HG03378 (cell line): ENCODE data around the gene ABCG2.
"Not testable (repeated sequence)": the region's sequence is repeated elsewhere in the genome, so short reads cannot be mapped to it uniquely, and the experiment has no call there.

Source experiments
- ATAC-seq: cut with Tn5 transposase; IDR thresholded peaks from one replicate; pipeline ENCODE4 v1.9.1; 2021; ENCODE audit warnings: mild to moderate bottlenecking, moderate library complexity; ENCODE audit not compliant: unreplicated experiment

ABCG2 gene

DNA sequence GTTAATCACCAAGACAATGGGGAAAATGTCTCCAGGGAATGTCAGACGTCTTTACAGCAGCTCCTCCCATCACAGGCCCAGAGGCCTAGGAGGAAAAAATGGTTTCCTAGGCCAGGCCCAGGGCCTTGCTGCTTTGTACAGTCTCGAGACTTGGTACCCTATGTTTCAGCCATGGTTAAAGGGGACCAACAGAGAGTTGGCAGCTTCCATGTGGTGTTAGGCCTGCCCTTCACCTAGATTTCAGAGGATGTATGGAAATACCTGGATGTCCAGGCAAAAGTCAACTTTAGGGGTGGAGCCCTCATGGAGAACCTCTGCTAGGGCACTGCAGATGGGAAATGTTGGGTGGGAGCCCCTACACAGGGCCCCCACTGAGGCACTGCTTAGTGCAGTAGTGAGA lies 38.5 kb downstream of the ABCG2 start:
- no peak for ATAC-seq

DNA sequence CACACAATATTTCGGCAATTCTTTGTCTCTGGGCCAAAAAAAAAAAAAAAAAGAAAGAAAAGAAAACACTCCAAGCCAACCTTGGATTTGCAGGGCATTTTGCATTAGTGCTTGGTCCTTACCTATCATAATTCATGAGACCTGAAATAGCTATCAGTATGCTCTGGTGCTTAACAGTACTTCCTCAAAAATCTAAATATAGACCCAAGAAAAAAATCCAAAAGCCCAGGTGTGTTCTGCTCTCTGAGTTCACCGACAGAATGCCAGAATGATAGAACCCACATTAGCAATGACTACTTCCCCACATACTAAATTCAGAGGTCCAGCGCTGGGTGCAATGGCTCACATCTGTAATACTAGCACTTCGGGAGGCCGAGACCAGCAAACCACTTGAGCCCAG lies 42.9 kb downstream of the ABCG2 start:
- ATAC-seq: no peak

DNA sequence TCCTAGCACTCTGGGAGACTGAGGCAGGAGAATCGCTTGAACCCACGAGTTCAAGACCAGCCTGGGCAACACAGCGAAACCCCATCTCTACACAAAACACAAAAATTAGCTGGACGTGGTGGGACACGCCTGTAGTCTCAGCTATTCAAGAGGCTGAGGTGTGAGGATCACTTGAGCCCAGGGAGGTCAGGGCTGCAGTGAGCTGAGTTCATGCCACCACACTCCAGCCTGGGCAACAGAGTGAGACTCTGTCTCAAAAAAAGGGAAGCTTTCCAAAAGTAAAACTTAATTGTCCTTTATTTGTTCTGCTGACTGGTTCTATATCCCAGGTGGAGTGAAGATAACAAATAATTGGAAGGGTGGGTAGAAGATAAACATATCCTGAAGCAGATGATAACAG lies 45.6 kb downstream of the ABCG2 start:
- ATAC-seq: no peak

DNA sequence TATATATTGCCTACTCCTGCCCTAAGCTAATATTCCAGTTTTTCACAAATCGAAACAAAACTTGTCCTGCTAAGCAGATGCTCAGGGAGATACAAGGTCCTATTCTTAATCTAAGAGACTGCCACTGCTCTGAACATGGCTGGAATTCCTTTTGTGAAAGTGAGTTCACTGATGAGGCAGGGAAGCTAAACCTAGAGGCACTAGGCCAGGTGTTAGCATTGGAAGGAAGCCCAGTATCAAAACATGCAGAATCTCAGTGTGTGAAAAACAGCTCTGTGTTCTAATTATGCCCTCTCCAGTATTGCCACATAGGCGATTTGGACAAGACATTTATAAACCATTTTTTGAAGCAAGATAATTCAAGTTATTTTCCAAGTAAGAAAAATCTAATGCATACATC lies 47.6 kb downstream of the ABCG2 start:
- ATAC-seq: no peak

DNA sequence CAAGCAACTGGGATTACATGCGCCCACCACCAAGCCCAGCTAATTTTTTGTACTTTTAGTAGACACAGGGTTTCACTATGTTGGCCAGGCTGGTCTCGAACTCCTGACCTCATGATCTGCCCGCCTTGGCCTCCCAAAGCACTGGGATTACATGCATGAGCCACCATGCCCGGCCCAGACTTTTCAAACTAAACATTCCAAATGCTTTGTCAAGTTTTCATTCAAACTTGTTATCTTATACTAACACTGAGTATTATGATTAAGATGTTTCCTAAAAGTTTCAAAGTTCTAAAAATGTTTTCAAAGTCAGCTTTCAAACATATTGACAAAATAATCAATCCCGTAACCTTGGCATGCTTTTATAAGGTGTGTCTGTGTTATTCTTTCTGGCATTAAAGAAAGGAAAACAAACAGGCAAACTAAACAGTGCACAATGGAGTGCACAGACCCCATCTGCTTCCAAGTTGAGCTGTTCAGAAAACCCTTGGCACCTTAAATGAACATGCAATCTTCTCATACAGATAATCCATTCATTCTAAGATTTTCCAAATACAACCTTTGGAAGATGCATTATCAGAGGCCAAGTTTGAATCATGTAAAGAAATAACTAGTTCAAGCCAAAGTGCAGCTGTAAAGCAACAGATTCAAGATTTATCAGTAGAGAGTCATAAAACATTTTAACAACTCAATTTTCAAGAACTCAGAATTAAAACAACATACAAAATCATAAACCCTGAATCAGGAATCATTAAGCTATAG lies 49.1 kb downstream of the ABCG2 start:
- no peak for ATAC-seq

DNA sequence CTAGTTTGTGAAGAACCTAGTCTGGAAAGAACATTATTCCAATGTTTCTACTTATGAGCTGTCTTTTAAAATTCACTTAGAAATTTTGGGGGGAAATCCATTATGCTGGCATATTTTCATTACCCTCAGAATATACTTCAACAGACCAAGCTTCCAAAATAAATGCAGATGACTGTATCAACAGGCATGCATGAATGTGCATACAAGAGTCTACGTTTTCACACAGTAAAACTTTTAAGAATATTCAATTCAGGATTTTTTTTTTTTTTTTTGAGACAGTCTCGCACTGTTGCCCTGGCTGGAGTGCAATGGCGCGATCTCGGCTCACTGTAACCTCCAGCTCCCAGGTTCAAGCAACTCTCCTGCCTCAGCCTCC lies 49.7 kb downstream of the ABCG2 start:
- ATAC-seq: no peak

GRCh38 chr4:88108108-88108465 lies 50.4 kb downstream of the ABCG2 start:
- not testable (repeated sequence) for ATAC-seq

GRCh38 chr4:88107406-88108107 lies 50.9 kb downstream of the ABCG2 start:
- ATAC-seq: no peak

DNA sequence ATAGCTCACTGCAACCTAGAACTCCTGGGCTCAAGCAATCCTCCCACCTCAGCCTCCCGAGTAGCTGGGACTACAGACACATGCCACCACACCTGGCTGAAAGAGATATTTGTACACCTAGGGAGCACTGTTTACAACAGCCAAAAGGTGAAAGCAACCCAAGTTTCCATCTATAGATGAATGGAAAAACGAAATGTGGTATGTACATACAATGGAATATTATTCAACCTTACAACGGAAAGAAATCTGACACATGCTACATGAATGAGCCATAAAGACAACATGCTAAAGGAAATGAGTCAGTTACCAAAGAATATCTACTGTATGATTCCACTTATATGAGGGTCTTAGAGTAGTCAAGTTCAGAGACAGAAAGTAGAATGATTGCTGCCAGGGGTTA lies 52.2 kb downstream of the ABCG2 start:
- ATAC-seq: no peak

GRCh38 chr4:88104902-88105610 lies 53.4 kb downstream of the ABCG2 start:
- ATAC-seq: no peak

DNA sequence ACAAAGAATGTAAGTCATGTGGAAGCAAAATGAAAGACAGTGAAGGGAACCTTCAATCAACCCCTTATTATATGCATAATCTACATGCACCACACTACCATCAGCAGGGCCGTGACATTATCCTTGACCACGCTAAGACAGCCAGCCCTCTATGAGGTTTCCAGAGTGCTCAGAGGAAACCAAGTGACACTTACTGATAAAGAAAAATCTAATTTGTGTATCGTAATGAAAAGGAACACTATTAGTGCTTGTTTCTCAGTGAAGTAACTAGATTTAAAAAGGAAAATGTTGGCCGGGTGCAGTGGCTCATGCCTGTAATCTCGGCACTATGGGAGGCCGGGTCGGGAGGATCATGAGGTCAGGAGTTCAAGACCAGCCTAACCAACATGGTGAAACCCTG lies 56.4 kb downstream of the ABCG2 start:
- no peak for ATAC-seq

DNA sequence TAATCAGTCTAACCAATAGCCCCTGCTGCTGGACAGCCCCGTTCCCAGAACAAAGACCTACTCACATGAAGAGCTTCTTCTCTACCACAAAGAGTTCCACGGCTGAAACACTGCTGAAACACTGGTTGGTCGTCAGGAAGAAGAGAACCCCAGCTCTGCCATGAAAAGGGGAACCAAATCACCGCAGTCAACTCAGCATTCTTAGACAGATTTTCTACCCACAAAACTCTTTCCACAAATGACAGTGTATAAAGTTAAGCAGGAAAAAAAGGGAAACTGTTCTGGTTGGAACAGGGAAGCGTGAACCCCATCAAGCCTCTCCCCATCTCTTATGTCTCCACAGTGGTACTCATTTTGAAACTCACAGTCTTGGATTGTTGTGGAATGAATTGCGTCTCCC lies 57.3 kb downstream of the ABCG2 start:
- ATAC-seq: no peak

- no peak for ATAC-seq
These were observed 59.3 kb downstream of the ABCG2 start for GRCh38 chr4:88098993-88099752.

- no peak for ATAC-seq
These were observed 60.7 kb downstream of the ABCG2 start for GRCh38 chr4:88097781-88098180.

DNA sequence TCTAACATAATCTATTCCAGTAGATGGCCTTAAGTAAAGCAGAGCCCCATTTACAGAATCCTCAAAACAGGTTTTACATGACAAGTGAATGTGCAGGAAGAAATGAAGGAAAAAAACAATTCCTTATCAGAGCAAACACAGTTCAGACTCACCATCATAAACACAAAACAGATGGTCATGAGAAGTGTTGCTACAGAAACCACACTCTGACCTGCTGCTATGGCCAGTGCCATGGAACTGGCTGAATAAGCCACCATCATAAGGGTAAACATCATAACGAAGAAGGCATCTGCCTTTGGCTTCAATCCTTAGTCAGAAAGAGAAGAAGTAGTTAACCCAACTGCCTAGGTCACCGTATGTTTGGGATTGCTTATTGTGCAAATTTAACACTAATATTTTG lies 61.1 kb downstream of the ABCG2 start:
- no peak for ATAC-seq

DNA sequence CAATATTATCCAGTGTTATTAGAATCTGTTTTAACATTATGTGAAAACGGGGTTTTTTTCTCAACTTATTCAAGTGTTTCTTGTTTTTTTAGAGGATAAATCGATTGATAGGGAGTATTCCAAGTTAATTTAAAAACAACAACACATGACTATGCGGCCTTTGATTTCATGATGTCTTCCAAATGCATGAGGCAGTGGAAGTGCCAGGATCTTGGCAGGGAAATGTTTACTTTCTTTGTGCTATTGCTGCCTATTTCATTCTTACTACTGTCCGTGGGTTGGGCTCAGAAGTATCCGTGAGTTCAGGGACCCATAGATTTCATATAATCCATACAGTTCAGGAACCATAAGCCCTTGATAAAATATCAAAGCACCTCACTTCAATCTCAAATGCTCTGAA lies 64.6 kb downstream of the ABCG2 start:
- no peak for ATAC-seq

GRCh38 chr4:88091378-88091777 lies 67.1 kb downstream of the ABCG2 start:
- ATAC-seq: no peak

DNA sequence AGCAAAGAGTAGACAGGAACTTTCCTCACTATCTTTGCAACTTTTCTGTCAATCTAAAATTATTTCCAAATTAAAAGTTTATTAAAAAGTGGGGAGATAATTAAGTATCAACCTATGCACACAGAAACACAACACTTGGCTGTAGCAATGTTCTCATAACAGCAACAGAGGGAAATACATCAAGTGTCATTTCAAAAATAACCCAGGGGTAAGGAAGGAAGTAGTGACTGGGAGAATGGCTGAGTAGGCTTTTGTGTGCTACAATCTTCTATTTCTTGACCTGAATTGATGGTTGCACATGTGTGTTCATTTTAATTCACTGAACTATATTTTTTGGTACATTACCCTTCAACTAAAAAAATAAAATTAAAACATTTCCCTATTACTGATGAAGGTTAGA lies 67.5 kb downstream of the ABCG2 start:
- ATAC-seq: no peak

DNA sequence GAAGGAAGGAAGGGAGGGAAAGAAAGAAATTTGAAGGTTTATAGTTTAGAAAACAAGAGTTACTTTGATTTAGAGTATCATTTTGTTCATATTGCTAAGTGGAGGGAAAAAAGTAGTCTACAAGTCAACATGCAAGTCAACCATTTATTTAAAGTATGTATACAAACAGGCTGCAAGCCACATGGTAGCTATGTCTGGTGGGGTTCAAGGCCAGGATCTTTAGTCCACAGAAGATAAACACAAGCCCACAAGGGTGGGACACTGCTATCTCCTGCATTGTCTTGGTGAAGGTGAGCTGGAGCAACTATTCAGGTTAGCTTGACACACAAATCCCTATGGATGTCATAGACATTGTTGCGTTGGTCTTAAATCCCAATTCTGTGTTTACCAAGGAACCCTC lies 71.4 kb downstream of the ABCG2 start:
- ATAC-seq: no peak

- ATAC-seq: no peak
These were observed 77.8 kb downstream of the ABCG2 start for GRCh38 chr4:88080626-88081025.

- ATAC-seq: no peak
These were observed 79.9 kb downstream of the ABCG2 start for GRCh38 chr4:88078579-88078978.
